ENCODE results near the gene PNPLA5. TPM values are rescaled to one million over a fixed set of nuclear protein-coding genes. Genes with fewer than 3 reads are reported as not detected.
A peak's percentile ranks its signal among the peaks of the same experiment; 100 is the strongest.

Gene PNPLA5
- total RNA-seq, 4 donors from 2014 or later, result 2.5 to 13.5 (median 4.7) TPM

DNA sequence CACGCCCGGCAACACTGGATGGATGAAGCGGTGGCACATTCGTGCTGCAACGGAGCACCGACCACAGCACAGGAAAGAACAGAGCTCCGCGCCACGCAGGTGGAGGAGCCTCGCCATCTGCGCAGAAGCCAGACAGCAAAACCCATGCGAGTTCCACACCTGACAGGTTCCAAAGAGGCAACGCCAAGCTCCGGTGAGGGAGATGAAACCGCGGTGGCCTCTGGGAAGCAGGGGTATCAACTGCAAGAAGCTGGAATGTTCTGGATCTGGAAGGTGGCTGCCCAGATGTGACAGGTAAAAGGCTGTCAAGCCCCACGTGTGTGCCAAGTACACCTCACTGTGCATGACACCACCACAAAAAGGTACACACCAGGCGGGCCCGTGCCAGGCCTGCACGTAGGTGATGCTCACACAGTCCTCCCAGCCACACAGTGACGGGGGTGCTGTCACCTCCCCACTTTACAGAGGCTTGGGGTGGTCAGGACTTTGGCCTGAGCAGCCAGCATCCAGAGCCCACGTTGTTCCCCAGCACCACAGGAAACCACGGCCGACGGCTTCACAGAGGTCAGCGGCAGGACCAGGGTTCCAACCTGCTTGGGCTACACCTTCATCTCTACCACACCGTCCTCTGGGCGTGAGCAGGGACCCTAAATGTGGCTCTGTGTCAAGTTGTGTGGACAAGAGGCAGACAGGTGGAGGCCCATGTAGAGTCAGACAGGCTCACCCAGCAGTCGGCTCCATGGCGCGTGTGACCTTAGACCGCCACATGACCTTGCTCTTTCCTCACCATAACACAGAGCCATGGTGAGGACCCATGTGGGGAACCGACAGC is 60.0 kb downstream of the PNPLA5 start:
- DNase-seq (ENCODE audit: low spot score in 2 of 2), result peak in 1 of 2 donors; percentile 61
- Histone ChIP-seq H3K4me1 (peaks cover 11% of the 10 kb centered on the region), H3K27ac (no peak overlapping the region), H3K4me3 (no peak overlapping the region), H3K9me3 (no peaks in the 10 kb centered on the region), H3K36me3 (no peaks in the 10 kb centered on the region), H3K27me3 (peaks cover 34% of the 10 kb centered on the region)
- TF ChIP-seq POLR2AphosphoS5 (IDR thresholded peaks at IDR 0.05) (no peak), POLR2A (IDR thresholded peaks at IDR 0.05) (no peak), EP300 (IDR thresholded peaks at IDR 0.05) (no peak)
- TF ChIP-seq, protein P1, sequence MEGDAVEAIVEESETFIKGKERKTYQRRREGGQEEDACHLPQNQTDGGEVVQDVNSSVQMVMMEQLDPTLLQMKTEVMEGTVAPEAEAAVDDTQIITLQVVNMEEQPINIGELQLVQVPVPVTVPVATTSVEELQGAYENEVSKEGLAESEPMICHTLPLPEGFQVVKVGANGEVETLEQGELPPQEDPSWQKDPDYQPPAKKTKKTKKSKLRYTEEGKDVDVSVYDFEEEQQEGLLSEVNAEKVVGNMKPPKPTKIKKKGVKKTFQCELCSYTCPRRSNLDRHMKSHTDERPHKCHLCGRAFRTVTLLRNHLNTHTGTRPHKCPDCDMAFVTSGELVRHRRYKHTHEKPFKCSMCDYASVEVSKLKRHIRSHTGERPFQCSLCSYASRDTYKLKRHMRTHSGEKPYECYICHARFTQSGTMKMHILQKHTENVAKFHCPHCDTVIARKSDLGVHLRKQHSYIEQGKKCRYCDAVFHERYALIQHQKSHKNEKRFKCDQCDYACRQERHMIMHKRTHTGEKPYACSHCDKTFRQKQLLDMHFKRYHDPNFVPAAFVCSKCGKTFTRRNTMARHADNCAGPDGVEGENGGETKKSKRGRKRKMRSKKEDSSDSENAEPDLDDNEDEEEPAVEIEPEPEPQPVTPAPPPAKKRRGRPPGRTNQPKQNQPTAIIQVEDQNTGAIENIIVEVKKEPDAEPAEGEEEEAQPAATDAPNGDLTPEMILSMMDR (IDR thresholded peaks at IDR 0.05), result no peak
- 94% methylated on average over 24 of the region's 33 CpGs for WGBS

DNA sequence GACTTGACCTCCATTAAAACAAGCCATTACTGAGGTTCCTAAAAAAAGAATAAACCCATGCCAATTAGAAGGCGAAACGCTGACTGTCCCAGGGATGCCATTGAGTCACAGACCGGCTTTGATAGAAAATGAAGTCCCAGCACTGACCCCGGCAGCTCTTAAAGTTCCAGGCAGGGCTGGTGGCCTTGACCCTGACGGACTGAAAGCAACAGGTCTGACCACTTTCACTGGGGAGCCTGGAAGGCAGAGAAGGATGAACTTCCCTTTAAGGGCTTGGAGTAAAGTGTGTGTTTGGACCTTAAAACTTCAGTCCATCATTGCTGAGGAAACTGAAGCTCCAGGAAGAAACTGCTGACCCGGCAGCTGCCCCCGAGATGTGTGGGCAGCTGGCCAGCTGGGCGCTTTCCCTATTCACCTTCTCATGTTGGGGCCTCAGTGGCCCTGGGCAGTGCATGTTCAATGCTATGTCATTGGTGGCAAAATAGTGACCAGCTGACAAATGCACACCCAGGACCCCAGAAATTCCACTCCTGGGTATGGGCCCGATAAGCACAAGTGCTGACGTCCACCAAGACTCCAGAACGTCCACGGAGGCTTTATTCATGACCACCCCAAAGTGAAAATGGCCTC is 60.8 kb downstream of the PNPLA5 start:
- peaks cover 14% of the 10 kb centered on the region for H3K4me1 ChIP-seq
- H3K27ac ChIP-seq, result no peak overlapping the region
- H3K27me3 ChIP-seq, result peaks cover 28% of the 10 kb centered on the region
- no peaks in the 10 kb centered on the region for H3K9me3 ChIP-seq
- WGBS, result 72% methylated on average over 9 of the region's 12 CpGs
- no peaks in the 10 kb centered on the region for H3K36me3 ChIP-seq
- no peak overlapping the region for H3K4me3 ChIP-seq
- peak in 1 of 2 donors; percentile 42 for DNase-seq (ENCODE audit: low spot score in 2 of 2)
- TF ChIP-seq, protein P1 (IDR thresholded peaks at IDR 0.05), result no peak
- TF ChIP-seq EP300 (IDR thresholded peaks at IDR 0.05), result no peak
- no peak for TF ChIP-seq POLR2A (IDR thresholded peaks at IDR 0.05)
- TF ChIP-seq POLR2AphosphoS5 (IDR thresholded peaks at IDR 0.05), result no peak

DNA sequence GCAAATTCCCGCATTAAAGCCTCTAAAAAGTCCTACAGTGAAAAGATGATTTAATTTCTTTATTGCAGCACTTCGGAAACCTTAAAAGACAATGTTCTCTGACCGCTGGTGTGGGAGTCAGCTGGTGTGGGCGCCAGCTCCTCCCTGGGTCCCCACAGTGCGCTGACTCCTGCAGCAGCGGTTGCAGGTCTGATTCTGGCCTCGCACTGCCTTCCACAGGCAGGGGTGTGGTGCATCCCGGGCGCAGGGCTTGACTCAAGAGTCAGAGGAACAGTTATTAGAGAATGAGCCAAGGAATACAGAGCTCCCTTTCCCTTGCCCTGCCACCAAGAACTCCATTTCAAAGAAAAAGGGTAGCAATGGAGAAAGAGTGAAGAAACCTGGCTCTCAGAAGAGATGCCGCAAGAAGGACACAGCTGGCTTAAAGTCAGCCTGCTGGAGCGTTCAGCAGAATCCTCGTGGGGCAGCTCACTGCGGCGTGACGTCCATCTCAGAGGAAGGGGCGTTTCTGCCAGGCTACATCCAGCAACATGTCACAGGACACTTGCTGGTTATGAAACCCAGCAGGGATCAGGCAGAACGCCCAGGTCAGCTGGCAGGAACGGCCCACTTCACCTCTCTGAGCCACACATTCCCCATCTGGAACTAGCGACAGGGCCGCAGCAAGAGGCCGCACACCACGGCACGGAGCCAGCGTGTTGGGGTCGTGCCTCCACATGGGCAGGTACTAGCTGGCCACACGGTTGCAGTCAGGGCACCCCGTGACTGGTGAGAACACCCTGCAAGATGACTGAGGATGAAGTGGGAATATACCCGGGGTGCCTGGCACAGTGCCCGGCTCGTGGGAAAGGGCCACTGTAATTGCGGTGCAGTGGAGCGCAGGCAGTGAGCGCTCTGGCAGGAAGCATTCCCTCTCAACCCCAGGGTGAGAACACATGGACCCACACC is 61.6 kb downstream of the PNPLA5 start:
- peak; percentile 90 to 91 for DNase-seq (ENCODE audit: low spot score in 2 of 2)
- WGBS, result 45% methylated on average over 18 of the region's 33 CpGs
- Histone ChIP-seq H3K4me3 (no peak overlapping the region), H3K27me3 (peaks cover 21% of the 10 kb centered on the region), H3K9me3 (no peaks in the 10 kb centered on the region), H3K36me3 (no peaks in the 10 kb centered on the region), H3K4me1 (peaks cover 14% of the 10 kb centered on the region), H3K27ac (peak overlapping the region; percentile 82)
- peak in 2 of 3 donors; percentile 50 to 63 for TF ChIP-seq POLR2AphosphoS5 (IDR thresholded peaks at IDR 0.05)
- TF ChIP-seq, protein P1 (IDR thresholded peaks at IDR 0.05), result no peak

Other genes with a start within 250 kb of the PNPLA5 start
- gene EFCAB6, start 79.7 kb downstream of the PNPLA5 start, total RNA-seq, result 1 to 10 TPM; 1.9 to 4.9 (median 2.9) TPM
- gene SULT4A1, start 29.5 kb downstream of the PNPLA5 start, total RNA-seq, result under 1 TPM in 2 of 4 donors, not detected in 2; 0.34 to 0.47 TPM
- gene PNPLA3, start 31.8 kb upstream of the PNPLA5 start, total RNA-seq, result 10 to 100 TPM in 3 of 4 donors, 1 to 10 TPM in 1; 7.0 to 23.7 (median 11.6) TPM
- 10 to 100 TPM; 32.1 to 41.1 (median 33.8) TPM for gene SAMM50, start 63.4 kb upstream of the PNPLA5 start, total RNA-seq
- 10 to 100 TPM in 3 of 4 donors, 1 to 10 TPM in 1; 9.7 to 17.8 (median 13.3) TPM for gene PARVB, start 132.3 kb upstream of the PNPLA5 start, total RNA-seq